HepG2 (cell line): Measurements from ENCODE around the gene ESYT2. TPM values are rescaled to one million over a fixed set of nuclear protein-coding genes. Genes with fewer than 3 reads are reported as not detected.

Experiments
- ARNT2 ChIP-seq: sonication (generic); formaldehyde crosslinking; IDR thresholded peaks from 2 replicates; pipeline ENCODE4 v1.8.0; 2022; ENCODE audit warnings: mild to moderate bottlenecking, low read depth, missing genetic modification reagents, moderate library complexity
- IRF1 ChIP-seq: sonication (generic); formaldehyde crosslinking; IDR thresholded peaks from 2 replicates; pipeline ENCODE4 v1.4.0; 2020; ENCODE audit warnings: low read depth, mild to moderate bottlenecking, missing genetic modification reagents
- LCORL ChIP-seq, 2 experiments: fragments of 450-650 bp in 1 of 2; sonication (generic) in 1 of 2; formaldehyde crosslinking in 1 of 2; IDR thresholded peaks; 2 replicates each; pipeline versions ENCODE4 v1.5.0 to v1.6.1; 2017 to 2020; ENCODE audit warnings: antibody characterized with exemption in 1 of 2, missing genetic modification reagents in 1 of 2
- MLXIP ChIP-seq: sonication (generic); formaldehyde crosslinking; IDR thresholded peaks from 2 replicates; pipeline ENCODE4 v1.9.0; 2021; ENCODE audit warnings: missing genetic modification reagents, borderline replicate concordance
- NBN ChIP-seq: fragments of 450-650 bp; conservative IDR thresholded peaks from 2 replicates; pipeline ENCODE4 v1.6.1; 2017
- NR1H2 ChIP-seq: sonication (generic); formaldehyde crosslinking; IDR thresholded peaks from 2 replicates; pipeline ENCODE4 v1.8.1; 2022; ENCODE audit warnings: low read depth, missing genetic modification reagents, borderline replicate concordance
- PAWR ChIP-seq: sonication (generic); formaldehyde crosslinking; IDR thresholded peaks from 2 replicates; pipeline ENCODE4 v1.4.0; 2020; ENCODE audit warnings: missing genetic modification reagents, mild to moderate bottlenecking, borderline replicate concordance
- RELA ChIP-seq: sonication (generic); formaldehyde crosslinking; IDR thresholded peaks from 2 replicates; pipeline ENCODE4 v1.4.0; 2020; ENCODE audit warnings: missing genetic modification reagents
- RXRB ChIP-seq: IDR thresholded peaks from 2 replicates; pipeline ENCODE4 v1.6.1; 2016; ENCODE audit warnings: borderline replicate concordance, missing genetic modification reagents, missing compliant biosample characterization
- SNAPC4 ChIP-seq: sonication (generic); formaldehyde crosslinking; IDR thresholded peaks from 2 replicates; pipeline ENCODE4 v1.4.0; 2020; ENCODE audit warnings: mild to moderate bottlenecking, missing genetic modification reagents
- SRSF4 ChIP-seq: fragments of 200-400 bp; formaldehyde crosslinking; IDR thresholded peaks from one replicate; pipeline ENCODE4 v1.6.1; 2018; ENCODE audit warnings: mild to moderate bottlenecking, low read depth, low read length, moderate library complexity; ENCODE audit not compliant: poor library complexity, severe bottlenecking
- SSRP1 ChIP-seq: IDR thresholded peaks from 2 replicates; pipeline ENCODE4 v1.6.1; 2016; ENCODE audit warnings: control low read depth
- TFAP4 ChIP-seq: sonication (generic); IDR thresholded peaks from 2 replicates; pipeline ENCODE4 v1.6.1; 2016; ENCODE audit warnings: low read depth, borderline replicate concordance
- ZGPAT ChIP-seq: IDR thresholded peaks from 2 replicates; pipeline ENCODE4 v1.6.1; 2016; ENCODE audit warnings: mild to moderate bottlenecking
- ZNF101 ChIP-seq: sonication (generic); formaldehyde crosslinking; IDR thresholded peaks from 2 replicates; pipeline ENCODE4 v1.4.0; 2020; ENCODE audit warnings: mild to moderate bottlenecking, low read depth, missing genetic modification reagents, borderline replicate concordance
- ZNF674 ChIP-seq: sonication (generic); formaldehyde crosslinking; IDR thresholded peaks from 2 replicates; pipeline ENCODE4 v1.5.0; 2020; ENCODE audit warnings: low read depth, mild to moderate bottlenecking, missing genetic modification reagents
- ZNF747 ChIP-seq: sonication (generic); formaldehyde crosslinking; IDR thresholded peaks from 2 replicates; pipeline ENCODE4 v1.8.1; 2023; ENCODE audit warnings: missing genetic modification reagents, mild to moderate bottlenecking, borderline replicate concordance
- polyA plus RNA-seq, 8 experiments: library from polyadenylated mRNA; depleted of rRNA in 3 of 8; stranded (reverse) in 7 of 8; unstranded in 1 of 8; fragments of >200 nt; fragmentation: Illumina TruSeq in 4 of 8; extraction: Trizol in 4 of 8; gene quantifications; 2 replicates each; pipeline versions ENCODE4 v1.2.1 to v1.2.3, GENCODE V29; 2011 to 2016; ENCODE audit warnings: low read depth in 4 of 8, missing spikeins in 1 of 8, mixed read lengths in 1 of 8; ENCODE audit not compliant: insufficient read depth in 1 of 8
- total RNA-seq, 5 experiments: library from RNA; depleted of rRNA; stranded (reverse); fragments of >200 nt; fragmentation: Illumina TruSeq; extraction: Trizol; gene quantifications; 2 replicates each; pipeline ENCODE4 v1.2.3, GENCODE V29; 2016; ENCODE audit warnings: low read depth in 1 of 5

Gene ESYT2
- total and polyA plus RNA-seq, 2 of the 13 experiments (the other 11 are each of a cell fraction or from before 2014, with no cell fraction given) = 28.5 to 37.3 TPM

- TF ChIP-seq ZNF101 (CRISPR knock-in tag) (no peak), SNAPC4 (no peak), NBN (no peak), RXRB (peak; percentile 35; the same call in 1 of the 2 replicates), ARNT2 (CRISPR knock-in tag) (peak; percentile 96), ZGPAT (CRISPR knock-in tag) (peak; percentile 88), SSRP1 (no peak), RELA (CRISPR knock-in tag) (no peak), ZNF674 (CRISPR knock-in tag) (no peak), MLXIP (CRISPR knock-in tag) (no peak), ZNF747 (peak; percentile 74; the same call in 1 of the 2 replicates), LCORL (IDR thresholded peaks at IDR 0.05) (no peak), LCORL (CRISPR knock-in tag; IDR thresholded peaks at IDR 0.05) (no peak), IRF1 (no peak), SRSF4 (no peak), PAWR (CRISPR knock-in tag) (no peak), TFAP4 (peak; percentile 88; the same call in 1 of the 2 replicates), NR1H2 (CRISPR knock-in tag) (no peak)
Measured at GRCh38 chr7:158704524-158705233, 124.6 kb downstream of the ESYT2 start, which contains the start of gene NCAPG2 (continued).
